ENCODE measurements around the gene PPFIBP2. TPM values are rescaled to one million over a fixed set of nuclear protein-coding genes. Genes with fewer than 3 reads are reported as not detected.

PPFIBP2 gene
- total and polyA plus RNA-seq, 4 donors: 14.1 to 35.6 (median 24.7) TPM

DNA sequence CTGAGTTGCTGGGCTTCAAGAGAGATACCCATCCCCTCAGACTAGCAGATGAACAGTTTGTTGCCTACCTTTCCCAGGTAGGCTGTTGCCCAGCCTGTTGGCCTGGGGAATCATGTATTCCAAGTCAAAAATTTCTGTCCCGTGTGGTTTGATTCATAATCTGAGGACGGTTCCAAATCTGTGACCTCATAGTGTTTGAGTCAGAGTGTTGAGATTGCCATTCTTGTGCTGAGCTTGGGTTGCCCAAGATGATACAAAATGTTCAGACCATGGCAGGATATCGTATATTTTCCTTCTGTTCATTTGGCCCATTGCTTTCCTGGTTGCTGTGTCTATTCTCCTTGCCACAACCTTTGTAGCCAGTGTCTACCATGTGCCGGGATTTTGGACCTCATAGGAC is 95.2 kb downstream of the PPFIBP2 start:
- no peak for DNase-seq
- peaks cover 0 to 3% of the 10 kb centered on the region in 2 donors for H3K4me1 ChIP-seq (ENCODE audit: control insufficient read depth in 1 of 2, insufficient read depth in 2 of 2, low read length in 2 of 2)
- intact Hi-C loops (cut with DNase I): no loop called here
- H3K36me3 ChIP-seq (ENCODE audit: control insufficient read depth in 1 of 2, insufficient read depth in 2 of 2, low read length in 1 of 2): no peaks in the 10 kb centered on the region
- no peak overlapping the region for H3K4me3 ChIP-seq (ENCODE audit: low read length in 2 of 2)
- no peaks in the 10 kb centered on the region for H3K9me3 ChIP-seq (ENCODE audit: control insufficient read depth, low read length)
- 23 to 28% methylated on average over 4 of the region's 4 CpGs for WGBS, 2 donors
- ATAC-seq (ENCODE audit: low FRiP score): no peak
- no peak overlapping the region for H3K27ac ChIP-seq (ENCODE audit: low read depth in 1 of 2, low read length in 2 of 2)
- no peaks in the 10 kb centered on the region for H3K27me3 ChIP-seq (ENCODE audit: control insufficient read depth in 1 of 2, insufficient read depth in 2 of 2, low read length in 1 of 2)

DNA sequence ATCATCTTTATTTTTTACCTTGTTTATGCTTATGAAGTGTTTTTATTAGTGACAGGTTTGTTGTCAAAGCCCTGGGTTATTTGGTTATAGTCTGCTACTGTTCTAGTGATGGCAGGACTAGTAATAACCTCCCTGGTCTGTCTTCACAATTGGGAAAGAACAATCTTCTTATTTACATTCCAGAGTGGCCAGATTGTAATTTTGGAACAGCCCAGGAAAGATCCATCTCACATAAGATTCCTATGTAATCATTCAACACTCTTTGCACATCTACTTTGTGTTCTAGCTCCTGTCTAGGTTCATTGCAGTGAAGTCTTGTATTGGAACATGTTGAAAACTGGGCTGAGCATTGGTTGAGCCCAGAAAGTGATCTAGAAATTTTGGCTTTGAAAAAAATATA is 95.7 kb downstream of the PPFIBP2 start:
- H3K27me3 ChIP-seq (ENCODE audit: control insufficient read depth in 1 of 2, insufficient read depth in 2 of 2, low read length in 1 of 2): no peaks in the 10 kb centered on the region
- DNase-seq: no peak
- ATAC-seq (ENCODE audit: low FRiP score): no peak
- intact Hi-C loops (cut with DNase I): no loop called here
- no peaks in the 10 kb centered on the region for H3K9me3 ChIP-seq (ENCODE audit: control insufficient read depth, low read length)
- no peak overlapping the region for H3K27ac ChIP-seq (ENCODE audit: low read depth in 1 of 2, low read length in 2 of 2)
- H3K4me3 ChIP-seq (ENCODE audit: low read length in 2 of 2): no peak overlapping the region
- peaks cover 0 to 3% of the 10 kb centered on the region in 2 donors for H3K4me1 ChIP-seq (ENCODE audit: control insufficient read depth in 1 of 2, insufficient read depth in 2 of 2, low read length in 2 of 2)
- H3K36me3 ChIP-seq (ENCODE audit: control insufficient read depth in 1 of 2, insufficient read depth in 2 of 2, low read length in 1 of 2): no peaks in the 10 kb centered on the region

DNA sequence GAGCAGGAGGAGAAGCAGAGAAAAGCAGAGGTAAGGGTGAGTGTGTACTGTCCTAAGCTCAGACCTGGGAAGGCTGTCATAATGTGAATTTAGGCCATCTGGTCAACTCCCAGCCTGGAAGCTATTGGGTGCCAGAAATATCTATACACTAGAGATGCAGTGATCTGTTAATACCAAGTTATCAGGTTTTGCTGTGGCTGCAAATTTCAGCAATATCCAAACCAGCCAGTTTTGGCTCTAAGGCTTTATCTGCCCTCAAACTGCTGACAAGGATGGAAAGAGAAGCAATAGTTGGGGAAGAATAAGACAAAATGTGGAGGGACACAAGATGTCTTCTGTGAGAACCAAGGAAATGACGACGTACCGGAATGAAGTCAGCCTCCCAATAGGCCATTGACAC is 96.6 kb downstream of the PPFIBP2 start:
- DNase-seq (no peak), ATAC-seq (ENCODE audit: low FRiP score) (no peak)
- intact Hi-C loops (cut with DNase I): no loop called here
- H3K9me3 ChIP-seq (ENCODE audit: control insufficient read depth, low read length): no peaks in the 10 kb centered on the region
- 94 to 98% methylated on average over 3 of the region's 3 CpGs for WGBS, 2 donors
- no peak overlapping the region for H3K4me3 ChIP-seq (ENCODE audit: low read length in 2 of 2)
- H3K27me3 ChIP-seq (ENCODE audit: control insufficient read depth in 1 of 2, insufficient read depth in 2 of 2, low read length in 1 of 2): no peaks in the 10 kb centered on the region
- no peak overlapping the region for H3K27ac ChIP-seq (ENCODE audit: low read depth in 1 of 2, low read length in 2 of 2)
- H3K4me1 ChIP-seq (ENCODE audit: control insufficient read depth in 1 of 2, insufficient read depth in 2 of 2, low read length in 2 of 2): peaks cover 0 to 3% of the 10 kb centered on the region in 2 donors
- no peaks in the 10 kb centered on the region for H3K36me3 ChIP-seq (ENCODE audit: control insufficient read depth in 1 of 2, insufficient read depth in 2 of 2, low read length in 1 of 2)

DNA sequence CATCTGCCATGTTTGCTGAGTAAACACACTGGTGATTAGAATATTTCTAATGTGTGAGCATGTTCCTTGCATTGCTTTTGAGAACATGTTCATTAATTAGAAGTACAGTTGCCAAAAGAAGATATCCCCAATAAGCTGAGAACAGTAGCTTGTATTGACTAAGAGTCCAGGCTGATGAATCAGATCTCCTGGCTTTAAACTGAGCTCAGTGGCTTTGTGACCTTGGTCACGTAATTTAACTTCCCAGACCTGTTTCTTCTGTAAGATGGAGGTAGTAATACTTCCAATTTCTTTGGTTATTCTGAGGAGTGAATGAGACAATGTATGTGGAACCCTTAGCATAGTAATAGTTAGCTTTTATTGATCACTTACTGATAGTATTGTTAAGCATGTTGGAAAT is 97.6 kb downstream of the PPFIBP2 start:
- intact Hi-C loops (cut with DNase I): no loop called here
- WGBS, 2 donors: 79 to 84% methylated on average over 1 of the region's 1 CpG
- Histone ChIP-seq H3K27me3 (ENCODE audit: control insufficient read depth in 1 of 2, insufficient read depth in 2 of 2, low read length in 1 of 2) (no peaks in the 10 kb centered on the region), H3K4me3 (ENCODE audit: low read length in 2 of 2) (no peak overlapping the region), H3K36me3 (ENCODE audit: control insufficient read depth in 1 of 2, insufficient read depth in 2 of 2, low read length in 1 of 2) (no peaks in the 10 kb centered on the region), H3K4me1 (ENCODE audit: control insufficient read depth in 1 of 2, insufficient read depth in 2 of 2, low read length in 2 of 2) (peaks cover 0 to 5% of the 10 kb centered on the region in 2 donors), H3K9me3 (ENCODE audit: control insufficient read depth, low read length) (no peaks in the 10 kb centered on the region), H3K27ac (ENCODE audit: low read depth in 1 of 2, low read length in 2 of 2) (no peak overlapping the region)
- ATAC-seq (ENCODE audit: low FRiP score) (no peak), DNase-seq (no peak)

DNA sequence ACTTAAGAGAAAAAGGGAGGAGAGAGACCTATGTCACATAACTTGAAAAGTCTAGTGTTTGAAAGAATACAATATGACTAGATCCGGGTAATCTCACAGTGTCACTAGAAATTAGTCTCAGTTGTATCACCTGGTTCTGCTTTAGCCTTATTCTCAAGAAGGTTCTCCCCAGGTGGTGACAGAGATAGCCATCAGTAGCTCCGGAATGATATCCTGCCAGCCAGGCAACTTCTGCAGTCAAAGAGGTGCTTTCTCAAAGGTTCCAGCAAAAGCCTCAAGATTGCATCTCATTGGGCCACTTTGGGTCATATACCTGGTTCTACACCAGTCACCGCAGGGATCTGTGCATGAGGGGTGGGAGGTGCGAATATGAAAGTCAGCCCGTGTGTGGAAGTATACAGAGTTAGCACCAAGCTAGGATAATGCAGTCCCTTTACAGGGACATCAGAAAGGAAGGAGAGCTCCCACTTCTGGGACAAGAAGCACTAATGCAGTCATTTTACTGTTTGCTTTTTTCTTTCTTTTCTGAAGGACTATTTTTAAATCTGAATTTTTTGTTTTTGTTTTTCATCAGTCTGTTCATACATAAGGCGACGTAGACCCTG is 98.4 kb downstream of the PPFIBP2 start:
- Histone ChIP-seq H3K36me3 (ENCODE audit: control insufficient read depth in 1 of 2, insufficient read depth in 2 of 2, low read length in 1 of 2) (peaks cover 0 to 4% of the 10 kb centered on the region in 2 donors), H3K27ac (ENCODE audit: low read depth in 1 of 2, low read length in 2 of 2) (peak overlapping the region in 1 of 2 donors; percentile 74)
- intact Hi-C loops (cut with DNase I): no loop called here

DNA sequence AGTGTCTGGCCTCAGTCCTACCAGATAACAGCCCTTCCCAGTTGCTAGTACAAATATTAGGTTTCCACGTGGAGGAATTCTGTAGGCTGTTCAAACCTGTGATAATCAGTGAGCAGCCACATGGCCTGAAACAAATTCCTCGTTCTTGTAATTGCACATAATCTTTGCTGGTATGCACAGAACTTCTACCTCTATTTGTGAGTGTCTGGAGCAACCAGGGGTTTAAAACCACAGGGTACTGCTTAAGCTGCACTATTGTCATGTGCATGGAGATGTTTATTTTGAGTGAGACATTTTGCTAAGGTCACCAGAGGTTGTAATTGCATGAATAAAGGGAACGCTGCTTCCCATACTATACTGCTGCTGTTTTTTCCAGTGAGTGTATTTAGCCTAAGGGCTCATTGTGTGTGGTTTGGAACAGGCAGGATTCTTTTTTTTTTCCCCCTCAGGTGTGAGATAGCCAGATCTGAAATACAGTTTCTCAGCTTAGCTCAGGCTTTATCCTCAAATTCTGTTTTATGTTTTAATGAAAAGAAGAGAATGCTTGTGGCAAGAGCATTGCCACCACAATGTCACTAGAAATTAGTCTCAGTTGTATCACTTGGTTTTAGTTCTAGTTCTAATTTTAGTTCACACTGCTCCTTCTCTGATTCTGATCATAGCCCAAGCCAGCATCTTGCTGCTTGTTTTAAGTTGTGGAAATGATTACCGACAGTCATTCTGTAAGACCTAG is 99.0 kb downstream of the PPFIBP2 start:
- peak overlapping the region in 1 of 2 donors; percentile 39 for H3K27ac ChIP-seq (ENCODE audit: low read depth in 1 of 2, low read length in 2 of 2)
- DNase-seq (no peak), ATAC-seq (ENCODE audit: low FRiP score) (no peak)
- no peaks in the 10 kb centered on the region for H3K9me3 ChIP-seq (ENCODE audit: control insufficient read depth, low read length)
- no peaks in the 10 kb centered on the region for H3K27me3 ChIP-seq (ENCODE audit: control insufficient read depth in 1 of 2, insufficient read depth in 2 of 2, low read length in 1 of 2)
- peaks cover 0 to 5% of the 10 kb centered on the region in 2 donors for H3K36me3 ChIP-seq (ENCODE audit: control insufficient read depth in 1 of 2, insufficient read depth in 2 of 2, low read length in 1 of 2)
- WGBS, 2 donors: 8 to 10% methylated on average over 4 of the region's 4 CpGs
- intact Hi-C loops (cut with DNase I): no loop called here
- peaks cover 0 to 5% of the 10 kb centered on the region in 2 donors for H3K4me1 ChIP-seq (ENCODE audit: control insufficient read depth in 1 of 2, insufficient read depth in 2 of 2, low read length in 2 of 2)
- no peak overlapping the region for H3K4me3 ChIP-seq (ENCODE audit: low read length in 2 of 2)

More for the DNA sequence above, 98.4 kb downstream of the PPFIBP2 start:
- H3K4me1 ChIP-seq (ENCODE audit: control insufficient read depth in 1 of 2, insufficient read depth in 2 of 2, low read length in 2 of 2): peaks cover 0 to 5% of the 10 kb centered on the region in 2 donors
- DNase-seq (no peak), ATAC-seq (ENCODE audit: low FRiP score) (no peak)
- no peaks in the 10 kb centered on the region for H3K27me3 ChIP-seq (ENCODE audit: control insufficient read depth in 1 of 2, insufficient read depth in 2 of 2, low read length in 1 of 2)
- no peak overlapping the region for H3K4me3 ChIP-seq (ENCODE audit: low read length in 2 of 2)
- 37 to 40% methylated on average over 7 of the region's 7 CpGs for WGBS, 2 donors
- H3K9me3 ChIP-seq (ENCODE audit: control insufficient read depth, low read length): no peaks in the 10 kb centered on the region

DNA sequence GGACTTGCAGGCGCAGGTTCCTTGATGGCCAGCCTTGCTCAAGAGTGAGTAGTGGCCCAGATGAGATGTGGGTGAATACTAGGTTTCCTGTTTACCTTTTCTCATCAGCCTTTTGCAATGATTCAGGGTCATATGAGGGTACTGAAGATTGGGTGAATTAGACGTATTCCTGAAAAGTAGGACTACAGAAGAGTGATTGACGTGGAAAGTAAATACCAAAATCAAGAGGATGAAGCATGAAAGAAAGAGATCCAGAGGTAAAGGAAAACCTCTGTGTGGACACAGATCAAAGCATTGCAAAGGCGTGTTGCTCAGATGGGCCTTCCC is 99.6 kb downstream of the PPFIBP2 start:
- H3K36me3 ChIP-seq (ENCODE audit: control insufficient read depth in 1 of 2, insufficient read depth in 2 of 2, low read length in 1 of 2): peaks cover 0 to 7% of the 10 kb centered on the region in 2 donors
- ATAC-seq (ENCODE audit: low FRiP score) (no peak), DNase-seq (no peak)
- intact Hi-C loops (cut with DNase I): no loop called here
- no peak overlapping the region for H3K4me3 ChIP-seq (ENCODE audit: low read length in 2 of 2)
- WGBS, 2 donors: 78 to 81% methylated on average over 4 of the region's 4 CpGs
- H3K9me3 ChIP-seq (ENCODE audit: control insufficient read depth, low read length): no peaks in the 10 kb centered on the region
- H3K4me1 ChIP-seq (ENCODE audit: control insufficient read depth in 1 of 2, insufficient read depth in 2 of 2, low read length in 2 of 2): peaks cover 0 to 5% of the 10 kb centered on the region in 2 donors
- peak overlapping the region in 1 of 2 donors; percentile 67 for H3K27ac ChIP-seq (ENCODE audit: low read depth in 1 of 2, low read length in 2 of 2)
- H3K27me3 ChIP-seq (ENCODE audit: control insufficient read depth in 1 of 2, insufficient read depth in 2 of 2, low read length in 1 of 2): no peaks in the 10 kb centered on the region

DNA sequence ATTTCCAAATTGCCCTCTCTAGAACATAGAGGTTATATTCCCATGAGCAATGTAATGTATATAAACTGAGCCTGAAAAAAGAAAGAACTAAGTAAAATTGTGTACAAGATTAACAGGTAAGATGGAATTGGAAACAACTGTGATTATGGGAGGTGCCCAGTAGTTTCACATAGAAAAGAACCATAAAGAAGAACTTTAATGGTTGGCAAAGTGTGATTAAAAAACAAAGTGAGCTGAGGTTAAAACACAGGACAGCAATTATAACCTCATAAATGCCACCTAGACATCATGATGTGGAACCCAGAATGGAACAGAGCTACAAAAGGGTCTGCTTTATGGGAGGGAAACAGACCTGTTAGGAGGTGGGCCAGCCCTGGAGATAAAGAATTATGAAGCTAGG is 100.9 kb downstream of the PPFIBP2 start:
- ATAC-seq (ENCODE audit: low FRiP score) (no peak), DNase-seq (no peak)
- Histone ChIP-seq H3K27ac (ENCODE audit: low read depth in 1 of 2, low read length in 2 of 2) (no peak overlapping the region), H3K27me3 (ENCODE audit: control insufficient read depth in 1 of 2, insufficient read depth in 2 of 2, low read length in 1 of 2) (no peaks in the 10 kb centered on the region), H3K4me3 (ENCODE audit: low read length in 2 of 2) (no peak overlapping the region), H3K9me3 (ENCODE audit: control insufficient read depth, low read length) (no peaks in the 10 kb centered on the region), H3K36me3 (ENCODE audit: control insufficient read depth in 1 of 2, insufficient read depth in 2 of 2, low read length in 1 of 2) (peaks cover 0 to 8% of the 10 kb centered on the region in 2 donors), H3K4me1 (ENCODE audit: control insufficient read depth in 1 of 2, insufficient read depth in 2 of 2, low read length in 2 of 2) (peaks cover 0 to 5% of the 10 kb centered on the region in 2 donors)
- intact Hi-C loops (cut with DNase I): no loop called here

DNA sequence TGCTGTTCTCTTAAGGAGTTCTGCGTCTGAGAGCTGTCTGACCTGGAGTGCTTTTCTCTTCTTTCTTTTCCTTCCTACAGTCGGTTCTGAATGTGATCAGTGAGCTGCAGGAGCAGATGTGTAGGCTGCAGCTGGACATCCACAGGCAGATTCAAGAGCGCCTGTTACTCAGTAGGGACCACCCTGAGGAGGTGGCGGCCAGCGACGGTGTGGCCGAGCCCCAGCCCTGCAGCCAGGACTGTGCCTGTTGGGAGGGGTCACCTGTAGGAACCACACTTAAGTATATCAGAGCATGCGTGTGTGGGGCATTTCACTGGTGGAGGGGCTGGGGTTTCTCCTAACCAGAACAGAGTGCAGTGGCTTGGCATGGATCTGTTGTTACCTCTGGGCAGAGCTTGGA is 103.2 kb downstream of the PPFIBP2 start:
- Histone ChIP-seq H3K4me1 (ENCODE audit: control insufficient read depth in 1 of 2, insufficient read depth in 2 of 2, low read length in 2 of 2) (peaks cover 0 to 4% of the 10 kb centered on the region in 2 donors), H3K9me3 (ENCODE audit: control insufficient read depth, low read length) (no peaks in the 10 kb centered on the region), H3K27ac (ENCODE audit: low read depth in 1 of 2, low read length in 2 of 2) (no peak overlapping the region), H3K36me3 (ENCODE audit: control insufficient read depth in 1 of 2, insufficient read depth in 2 of 2, low read length in 1 of 2) (peaks cover 3 to 16% of the 10 kb centered on the region in 2 donors), H3K4me3 (ENCODE audit: low read length in 2 of 2) (no peak overlapping the region), H3K27me3 (ENCODE audit: control insufficient read depth in 1 of 2, insufficient read depth in 2 of 2, low read length in 1 of 2) (no peaks in the 10 kb centered on the region)
- DNase-seq (no peak), ATAC-seq (ENCODE audit: low FRiP score) (no peak)
- WGBS, 2 donors: 89 to 95% methylated on average over 8 of the region's 8 CpGs
- intact Hi-C loops (cut with DNase I): no loop called here

All from aorta (tissue), 5 donors.